Duodenal mucosa (tissue), 2 donors: ENCODE results near the gene ZSCAN23.

ENCODE experiments used
- H3K27ac ChIP-seq: one replicate; pipeline ENCODE4 v1.7.0; 2013; ENCODE audit warnings: low read depth, low read length
- H3K27me3 ChIP-seq, 2 donors: one replicate each; pipeline ENCODE4 v1.7.0; 2013; ENCODE audit warnings: low read length in 2 of 2, control low read depth in 1 of 2; ENCODE audit not compliant: insufficient read depth in 2 of 2, control insufficient read depth in 1 of 2
- H3K36me3 ChIP-seq, 2 donors: one replicate each; pipeline ENCODE4 v1.7.0; 2013; ENCODE audit warnings: low read length in 2 of 2, control low read depth in 1 of 2; ENCODE audit not compliant: insufficient read depth in 2 of 2, control insufficient read depth in 1 of 2
- H3K4me1 ChIP-seq, 2 donors: one replicate each; pipeline ENCODE4 v1.7.0; 2013; ENCODE audit warnings: low read length in 2 of 2, control low read depth in 1 of 2; ENCODE audit not compliant: insufficient read depth in 2 of 2, control insufficient read depth in 1 of 2
- H3K4me3 ChIP-seq, 2 donors: one replicate each; pipeline ENCODE4 v1.7.0; 2013; ENCODE audit warnings: low read length in 2 of 2, low read depth in 1 of 2
- H3K9ac ChIP-seq, 2 donors: one replicate each; pipeline ENCODE4 v1.7.0; 2013; ENCODE audit warnings: low read length in 2 of 2, low read depth in 1 of 2
- H3K9me3 ChIP-seq, 2 donors: one replicate each; pipeline ENCODE4 v1.7.0; 2013; ENCODE audit warnings: low read length in 2 of 2, control low read depth in 1 of 2; ENCODE audit not compliant: control insufficient read depth in 1 of 2

ZSCAN23 gene

GRCh38 chr6:28443112-28443773, at the start of gene ZSCAN23:
ZSCAN23 (minus strand) TSS chr6:28443491; CDS start chr6:28436266, 7,225 bp downstream.
- Histone ChIP-seq H3K4me1 (no peaks in the 10 kb centered on the region), H3K4me3 (peak within 1 kb of the TSS; percentile 68 to 72), H3K9ac (peak within 1 kb of the TSS in 1 of 2 donors; percentile 18), H3K27ac (no peak within 1 kb of the TSS), H3K36me3 (no peaks in the 10 kb centered on the region), H3K27me3 (peaks cover 14 to 15% of the 10 kb centered on the region in 2 donors), H3K9me3 (peaks cover 3 to 9% of the 10 kb centered on the region in 2 donors)

GRCh38 chr6:28491984-28492317, 48.7 kb upstream of the ZSCAN23 start:
- Histone ChIP-seq H3K9me3 (no peaks in the 10 kb centered on the region), H3K9ac (no peak overlapping the region), H3K4me3 (no peak overlapping the region), H3K4me1 (no peaks in the 10 kb centered on the region), H3K36me3 (no peaks in the 10 kb centered on the region), H3K27me3 (peaks cover 0 to 30% of the 10 kb centered on the region in 2 donors), H3K27ac (no peak overlapping the region)

- H3K27ac ChIP-seq, result no peak overlapping the region
- H3K27me3 ChIP-seq, result peaks cover 5 to 30% of the 10 kb centered on the region in 2 donors
Measured at GRCh38 chr6:28490205-28490890, 47.1 kb upstream of the ZSCAN23 start.

GRCh38 chr6:28489366-28490204, 46.3 kb upstream of the ZSCAN23 start:
- H3K4me1 ChIP-seq, result no peaks in the 10 kb centered on the region
- H3K9ac ChIP-seq, result no peak overlapping the region
- H3K9me3 ChIP-seq, result no peaks in the 10 kb centered on the region
- peaks cover 6 to 30% of the 10 kb centered on the region in 2 donors for H3K27me3 ChIP-seq
- no peak overlapping the region for H3K27ac ChIP-seq
- H3K4me3 ChIP-seq, result no peak overlapping the region
- no peaks in the 10 kb centered on the region for H3K36me3 ChIP-seq

More at GRCh38 chr6:28490205-28490890, 47.1 kb upstream of the ZSCAN23 start:
- Histone ChIP-seq H3K4me3 (no peak overlapping the region), H3K4me1 (no peaks in the 10 kb centered on the region), H3K9ac (no peak overlapping the region), H3K9me3 (no peaks in the 10 kb centered on the region), H3K36me3 (no peaks in the 10 kb centered on the region)

- no peak overlapping the region for H3K4me3 ChIP-seq
- H3K36me3 ChIP-seq, result no peaks in the 10 kb centered on the region
- H3K27ac ChIP-seq, result no peak overlapping the region
- H3K9ac ChIP-seq, result no peak overlapping the region
- H3K9me3 ChIP-seq, result no peaks in the 10 kb centered on the region
- H3K27me3 ChIP-seq, result peaks cover 6 to 30% of the 10 kb centered on the region in 2 donors
- no peaks in the 10 kb centered on the region for H3K4me1 ChIP-seq
Measured at GRCh38 chr6:28488916-28489365, 45.6 kb upstream of the ZSCAN23 start.

- H3K9ac ChIP-seq, result no peak overlapping the region
- no peaks in the 10 kb centered on the region for H3K4me1 ChIP-seq
- H3K36me3 ChIP-seq, result no peaks in the 10 kb centered on the region
- no peak overlapping the region for H3K27ac ChIP-seq
- no peak overlapping the region for H3K4me3 ChIP-seq
- H3K9me3 ChIP-seq, result no peaks in the 10 kb centered on the region
- H3K27me3 ChIP-seq, result peaks cover 6 to 23% of the 10 kb centered on the region in 2 donors
Measured at GRCh38 chr6:28486988-28487742, 43.9 kb upstream of the ZSCAN23 start.

- Histone ChIP-seq H3K27ac (no peak overlapping the region), H3K4me1 (no peaks in the 10 kb centered on the region), H3K9me3 (no peaks in the 10 kb centered on the region), H3K4me3 (no peak overlapping the region), H3K9ac (no peak overlapping the region), H3K27me3 (peaks cover 6 to 23% of the 10 kb centered on the region in 2 donors), H3K36me3 (no peaks in the 10 kb centered on the region)
Measured at GRCh38 chr6:28486533-28486932, 43.2 kb upstream of the ZSCAN23 start.

- H3K4me1 ChIP-seq, result no peaks in the 10 kb centered on the region
- no peaks in the 10 kb centered on the region for H3K9me3 ChIP-seq
- H3K9ac ChIP-seq, result no peak overlapping the region
- no peak overlapping the region for H3K4me3 ChIP-seq
- H3K27ac ChIP-seq, result no peak overlapping the region
- no peaks in the 10 kb centered on the region for H3K36me3 ChIP-seq
- peaks cover 6 to 21% of the 10 kb centered on the region in 2 donors for H3K27me3 ChIP-seq
Measured at GRCh38 chr6:28485482-28485881, 42.2 kb upstream of the ZSCAN23 start.

- H3K9me3 ChIP-seq, result no peaks in the 10 kb centered on the region
- H3K27me3 ChIP-seq, result peaks cover 10 to 20% of the 10 kb centered on the region in 2 donors
- no peaks in the 10 kb centered on the region for H3K4me1 ChIP-seq
- H3K9ac ChIP-seq, result no peak overlapping the region
- no peak overlapping the region for H3K27ac ChIP-seq
- H3K4me3 ChIP-seq, result no peak overlapping the region
- H3K36me3 ChIP-seq, result no peaks in the 10 kb centered on the region
Measured at GRCh38 chr6:28480253-28480932, 37.1 kb upstream of the ZSCAN23 start.
